HT-29 (cell line): ENCODE measurements around the gene PRPH. TPM values are rescaled to one million over a fixed set of nuclear protein-coding genes. Genes with fewer than 3 reads are reported as not detected.
A peak's percentile ranks its signal among the peaks of the same experiment; 100 is the strongest.

Experiments used
- DNase-seq: peaks from one replicate; pipeline ENCODE4 v3.0.0-alpha.2; 2015; ENCODE audit warnings: low spot score
- total RNA-seq: library from RNA; depleted of rRNA; stranded (reverse); fragments of >200 nt; shearing (Covaris generic); gene quantifications from 2 replicates; pipeline ENCODE4 v1.2.3, GENCODE V29; 2014; rRNA removed

Gene PRPH
- total RNA-seq, 1 experiment from 2014 or later: not detected

DNA sequence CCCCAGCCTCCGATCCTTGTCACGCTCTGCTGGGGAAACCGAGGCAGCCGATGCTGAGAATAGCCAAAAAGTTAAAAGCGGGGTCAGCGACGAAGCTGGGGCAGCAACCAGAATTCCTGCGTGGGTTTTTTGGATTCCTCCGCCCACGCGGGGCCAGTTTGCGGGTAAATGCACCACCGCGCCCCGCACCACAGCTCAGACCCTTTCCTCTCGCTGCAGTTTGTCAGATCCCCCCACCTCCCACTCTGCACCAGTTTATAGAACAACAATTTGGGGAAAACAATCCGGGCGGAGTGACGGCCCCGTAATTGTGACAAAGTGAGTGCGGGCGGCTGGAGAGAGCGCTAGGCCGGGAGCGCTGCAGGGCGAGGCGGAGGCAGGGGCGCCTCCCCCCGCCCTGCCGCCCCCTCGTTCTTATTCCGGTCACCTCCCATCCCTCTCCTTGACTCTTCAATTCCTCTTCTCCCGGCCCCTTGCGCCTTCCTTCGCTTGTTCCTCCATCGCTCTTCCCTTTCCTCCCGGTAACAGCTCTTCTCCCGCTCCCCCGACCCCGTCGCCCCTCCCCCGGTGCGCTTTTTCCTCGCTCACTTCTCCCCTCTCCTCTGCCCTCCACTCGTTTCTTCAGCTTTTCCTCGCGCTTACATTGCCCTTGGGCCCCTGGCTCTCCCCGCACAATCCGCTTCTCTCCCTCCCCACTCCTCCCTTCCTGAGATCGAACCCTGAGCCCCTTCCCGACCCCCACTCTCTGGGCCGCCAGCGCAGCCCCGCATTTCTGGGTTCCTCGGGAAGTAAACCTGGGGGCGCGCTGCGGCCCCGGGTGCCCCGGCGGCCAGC lies 51.1 kb downstream of the PRPH start:
- no peak for DNase-seq

DNA sequence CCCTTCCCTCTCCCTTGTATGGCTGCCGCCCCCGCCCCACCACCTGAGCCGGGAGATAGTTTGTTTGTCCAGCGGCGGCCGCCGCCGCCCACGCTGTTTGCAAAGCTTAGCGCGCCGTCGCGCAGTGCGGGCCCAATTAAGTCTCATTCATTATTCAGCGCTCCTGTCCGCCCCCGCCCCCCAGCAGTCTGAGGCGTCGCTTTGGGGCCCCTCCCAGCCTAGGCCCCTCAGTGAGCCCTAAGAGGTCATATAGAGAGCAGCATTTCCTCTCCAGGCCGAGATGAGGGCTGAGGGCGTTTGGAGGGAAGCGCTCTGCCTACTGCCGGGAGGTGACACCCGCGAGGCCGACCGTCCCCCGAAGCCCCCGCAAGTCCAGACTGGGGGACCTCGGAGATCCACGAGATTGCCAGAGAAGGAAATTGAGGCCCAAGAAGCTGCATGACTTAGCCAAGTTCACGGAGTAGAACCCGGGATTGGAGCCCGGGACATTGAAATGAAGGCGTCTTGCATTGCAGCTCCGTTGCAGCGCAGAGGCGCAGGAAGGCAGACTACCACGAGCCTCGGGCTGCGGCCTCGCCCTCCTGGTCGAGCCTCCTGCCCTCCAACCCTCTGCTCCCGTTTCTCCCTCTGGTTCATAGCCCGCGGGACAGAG lies 51.8 kb downstream of the PRPH start, which contains the start of gene DNAJC22:
Gene DNAJC22 (plus strand): TSS at position 230 of the 652 bp plus-strand sequence. CDS start 1,985 bp downstream, outside the sequence.
- peak; percentile 28 for DNase-seq

DNA sequence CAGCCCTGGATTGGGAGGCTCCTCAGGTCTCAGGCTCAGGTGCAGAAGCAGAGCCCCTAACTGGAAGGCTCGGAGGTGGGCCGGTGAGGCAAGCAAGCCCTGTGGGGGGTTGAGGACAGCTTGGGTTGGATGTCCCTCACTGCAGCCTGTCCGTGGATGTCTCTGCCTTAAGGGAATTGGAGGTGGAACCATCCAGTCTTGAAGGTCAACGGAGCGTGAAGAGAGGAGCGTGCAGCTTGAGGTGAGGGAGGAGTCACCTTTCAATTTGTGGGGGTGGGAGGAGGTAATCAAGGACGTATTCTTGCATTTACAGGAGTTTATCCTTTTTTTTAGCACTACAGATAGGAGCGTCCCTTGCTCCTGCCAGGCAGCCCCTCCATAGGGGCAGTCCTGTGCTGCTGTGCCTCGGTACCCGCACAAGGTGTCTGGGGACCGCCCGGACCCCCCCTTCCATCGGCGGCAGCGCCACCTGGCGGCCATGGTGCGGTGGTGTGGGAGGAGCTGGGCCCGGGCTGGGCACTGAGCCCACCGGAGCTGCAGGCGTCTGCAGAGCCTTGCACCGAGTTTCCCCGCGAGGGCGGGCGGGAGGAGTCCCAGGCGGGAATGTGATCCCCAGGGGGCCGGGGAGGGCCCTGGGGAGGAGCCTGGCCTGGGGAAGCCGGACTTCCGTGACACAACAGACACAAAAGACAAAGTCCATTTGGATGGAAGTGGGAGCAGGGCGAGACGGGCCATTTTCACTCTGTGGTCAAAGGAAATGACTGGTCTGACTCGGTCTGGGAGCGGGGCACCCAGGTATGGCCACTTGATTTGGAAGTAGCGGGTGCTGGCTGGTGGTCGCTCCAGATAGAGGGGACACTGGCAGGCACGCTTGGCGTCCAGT lies 52.6 kb downstream of the PRPH start:
- peak; percentile 87 for DNase-seq

Other genes starting within 250 kb of the PRPH start
- gene KMT2D, start 234.4 kb upstream of the PRPH start, total RNA-seq: 28.3 and 32.4 TPM in 2 replicates
- gene RHEBL1, start 225.2 kb upstream of the PRPH start, total RNA-seq: 1.4 and 1.7 TPM in 2 replicates
- 0.28 TPM in 1 of 2 replicates, not detected in the other for gene DHH, start 200.3 kb upstream of the PRPH start, total RNA-seq
- 16.1 and 24.6 TPM in 2 replicates for gene LMBR1L, start 184.3 kb upstream of the PRPH start, total RNA-seq
- 2,713 and 2,908 TPM in 2 replicates for gene TUBA1B, start 163.8 kb upstream of the PRPH start, total RNA-seq
- gene TUBA1A, start 106.1 kb upstream of the PRPH start, total RNA-seq: 6.1 and 7.3 TPM in 2 replicates
- gene TUBA1C, start 30.1 kb upstream of the PRPH start, total RNA-seq: 978 and 1,044 TPM in 2 replicates
- gene TROAP, start 28.1 kb downstream of the PRPH start, total RNA-seq: 65.3 and 71.4 TPM in 2 replicates
- gene C1QL4, start 42.0 kb downstream of the PRPH start, total RNA-seq: not detected in 2 replicates
- 8.2 and 9.2 TPM in 2 replicates for gene DNAJC22, start 51.7 kb downstream of the PRPH start, total RNA-seq
- 11.5 and 16.3 TPM in 2 replicates for gene SPATS2, start 72.3 kb downstream of the PRPH start, total RNA-seq
- 0.36 TPM in 1 of 2 replicates, not detected in the other for gene KCNH3, start 243.9 kb downstream of the PRPH start, total RNA-seq